Kidney (tissue), 14 donors: Measurements from ENCODE around the gene PIGH. TPM values are rescaled to one million over a fixed set of nuclear protein-coding genes. Genes with fewer than 3 reads are reported as not detected.

Experiments used
- DNase-seq, 5 donors: peaks; one replicate each; pipeline ENCODE4 v3.0.0-alpha.2; 2013 to 2020
- FAIRE-seq: peaks from 2 replicates; lab custom pipeline; 2012; peaks lifted over from hg19 to GRCh38; lab: Jason Lieb, UNC
- H3K27ac ChIP-seq, 2 donors: one replicate each; pipeline ENCODE4 v1.7.0; 2013; ENCODE audit warnings: low read depth in 2 of 2, low read length in 2 of 2, inconsistent platforms in 1 of 2
- H3K27me3 ChIP-seq: one replicate; pipeline ENCODE4 v1.7.1; 2013; ENCODE audit warnings: low read length, inconsistent platforms; ENCODE audit not compliant: control insufficient read depth, insufficient read depth
- H3K36me3 ChIP-seq, 3 donors: one replicate each; pipeline versions ENCODE4 v1.7.0 to v1.7.1; 2013; ENCODE audit warnings: low read length in 3 of 3, control low read depth in 1 of 3, inconsistent platforms in 1 of 3; ENCODE audit not compliant: insufficient read depth in 3 of 3, control insufficient read depth in 2 of 3
- H3K4me1 ChIP-seq, 3 donors: one replicate each; pipeline versions ENCODE4 v1.7.0 to v1.7.1; 2013; ENCODE audit warnings: low read length in 3 of 3, inconsistent platforms in 1 of 3, low read depth in 1 of 3; ENCODE audit not compliant: control insufficient read depth in 2 of 3, insufficient read depth in 2 of 3
- H3K4me3 ChIP-seq, 3 donors: one replicate each; pipeline versions ENCODE4 v1.7.0 to v1.8.1; 2013; ENCODE audit warnings: low read length in 3 of 3, control low read depth in 1 of 3, inconsistent platforms in 1 of 3
- H3K9ac ChIP-seq, 3 donors: one replicate each; pipeline versions ENCODE4 v1.7.0 to v1.7.1; 2013; ENCODE audit warnings: low read length in 3 of 3, control low read depth in 1 of 3, inconsistent platforms in 1 of 3
- H3K9me3 ChIP-seq, 3 donors: one replicate each; pipeline versions ENCODE4 v1.7.0 to v1.7.1; 2013; ENCODE audit warnings: low read length in 3 of 3, control low read depth in 1 of 3, inconsistent platforms in 1 of 3; ENCODE audit not compliant: control insufficient read depth in 2 of 3, insufficient read depth in 1 of 3
- intact Hi-C: fragments of 100-400 bp; cut with DNase I; formaldehyde crosslinking; loops from one replicate; pipeline ENCODE4 v1.11.1; 2022
- polyA plus RNA-seq: library from polyadenylated mRNA; stranded (reverse); fragments of 350-450 nt; fragmentation: Illumina TruSeq; extraction: RNeasy Lipid Tissue Mini Kit (QIAGEN cat#74804); gene quantifications from one replicate; pipeline ENCODE4 v1.2.3, GENCODE V29; 2014; ENCODE audit warnings: low read depth, low replicate concordance; ENCODE audit not compliant: insufficient read depth
- total RNA-seq: library from RNA; stranded (reverse); fragmentation: NEBNext Ultra II Directional; extraction: Animal tissue kit (Norgen Biotek cat#: 25700); gene quantifications from one replicate; pipeline ENCODE4 v1.2.1, GENCODE V29; 2021
- TF ChIP-seq, protein P1 (sequence below): IDR thresholded peaks from 3 replicates; pipeline ENCODE4 v1.5.1; 2012; ENCODE audit warnings: mild to moderate bottlenecking, moderate library complexity, borderline replicate concordance; ENCODE audit not compliant: insufficient read depth; ENCODE audit errors: extremely low read depth
- donor health status: control.
- donor health status: control.
- donor health status: control.
- donor health status: control.
- donor health status: control.
- donor health status: DM: yes; HTN: yes; CAD: no.
- donor health status: Normal renal cell carcinoma (clear cell type).

The PIGH gene
- total and polyA plus RNA-seq, 2 donors from 2014 or later = 31.7 to 44.9 TPM

DNA sequence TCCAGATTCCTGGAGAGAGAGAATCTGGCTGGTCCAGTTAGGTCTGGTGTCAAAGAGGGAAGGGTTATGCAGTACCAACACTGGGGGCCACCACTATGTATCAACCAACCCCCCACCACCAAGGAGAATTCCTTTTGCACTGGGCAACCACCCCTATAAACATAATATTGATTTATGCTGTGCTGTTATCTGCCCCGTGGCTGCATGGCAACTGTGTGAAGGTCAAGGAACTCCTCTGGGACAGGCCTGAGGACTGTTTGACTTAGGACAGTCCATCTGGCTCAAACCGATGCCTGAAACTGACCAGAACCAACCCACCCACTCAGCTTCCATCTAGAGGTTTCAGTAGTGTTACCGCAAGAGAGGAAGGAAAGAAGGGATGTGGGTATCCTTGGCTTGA, 46.5 kb downstream of the PIGH start:
- Histone ChIP-seq H3K9ac (no peak overlapping the region), H3K27ac (no peak overlapping the region), H3K4me1 (peaks cover 0 to 3% (median 0%) of the 10 kb centered on the region in 3 donors), H3K4me3 (no peak overlapping the region), H3K36me3 (no peaks in the 10 kb centered on the region), H3K9me3 (no peaks in the 10 kb centered on the region), H3K27me3 (no peaks in the 10 kb centered on the region)
- TF ChIP-seq, protein P1, sequence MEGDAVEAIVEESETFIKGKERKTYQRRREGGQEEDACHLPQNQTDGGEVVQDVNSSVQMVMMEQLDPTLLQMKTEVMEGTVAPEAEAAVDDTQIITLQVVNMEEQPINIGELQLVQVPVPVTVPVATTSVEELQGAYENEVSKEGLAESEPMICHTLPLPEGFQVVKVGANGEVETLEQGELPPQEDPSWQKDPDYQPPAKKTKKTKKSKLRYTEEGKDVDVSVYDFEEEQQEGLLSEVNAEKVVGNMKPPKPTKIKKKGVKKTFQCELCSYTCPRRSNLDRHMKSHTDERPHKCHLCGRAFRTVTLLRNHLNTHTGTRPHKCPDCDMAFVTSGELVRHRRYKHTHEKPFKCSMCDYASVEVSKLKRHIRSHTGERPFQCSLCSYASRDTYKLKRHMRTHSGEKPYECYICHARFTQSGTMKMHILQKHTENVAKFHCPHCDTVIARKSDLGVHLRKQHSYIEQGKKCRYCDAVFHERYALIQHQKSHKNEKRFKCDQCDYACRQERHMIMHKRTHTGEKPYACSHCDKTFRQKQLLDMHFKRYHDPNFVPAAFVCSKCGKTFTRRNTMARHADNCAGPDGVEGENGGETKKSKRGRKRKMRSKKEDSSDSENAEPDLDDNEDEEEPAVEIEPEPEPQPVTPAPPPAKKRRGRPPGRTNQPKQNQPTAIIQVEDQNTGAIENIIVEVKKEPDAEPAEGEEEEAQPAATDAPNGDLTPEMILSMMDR = no peak
- intact Hi-C loops = no loop called here
- DNase-seq = no peak
- FAIRE-seq = no peak

DNA sequence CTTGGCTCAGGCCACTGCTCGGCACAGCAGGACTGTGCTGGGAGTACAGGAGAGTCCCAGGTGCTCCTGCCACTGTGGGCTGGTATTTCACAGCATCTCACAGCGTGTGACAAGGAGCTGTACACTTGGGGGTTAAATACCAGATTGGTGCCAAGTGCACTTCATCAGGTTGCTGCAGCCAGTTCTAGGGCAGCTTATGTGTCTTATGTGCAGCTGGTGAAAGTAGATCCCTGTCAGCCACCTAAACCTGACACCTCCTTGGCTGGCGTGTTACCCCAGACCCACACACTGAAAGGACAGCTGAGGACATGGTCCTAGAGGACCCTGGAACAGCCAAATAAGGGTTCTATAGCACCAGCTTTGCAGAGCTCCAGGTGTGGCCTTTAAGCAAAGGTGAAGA, 48.1 kb downstream of the PIGH start:
- no peak for FAIRE-seq
- Histone ChIP-seq H3K4me1 (peaks cover 0 to 1% (median 0%) of the 10 kb centered on the region in 3 donors), H3K27ac (no peak overlapping the region), H3K36me3 (no peaks in the 10 kb centered on the region), H3K9me3 (no peaks in the 10 kb centered on the region), H3K9ac (no peak overlapping the region), H3K4me3 (no peak overlapping the region), H3K27me3 (no peaks in the 10 kb centered on the region)
- intact Hi-C loops = no loop called here
- TF ChIP-seq, protein P1 = no peak
- peak in 1 of 5 donors; percentile 26 for DNase-seq

DNA sequence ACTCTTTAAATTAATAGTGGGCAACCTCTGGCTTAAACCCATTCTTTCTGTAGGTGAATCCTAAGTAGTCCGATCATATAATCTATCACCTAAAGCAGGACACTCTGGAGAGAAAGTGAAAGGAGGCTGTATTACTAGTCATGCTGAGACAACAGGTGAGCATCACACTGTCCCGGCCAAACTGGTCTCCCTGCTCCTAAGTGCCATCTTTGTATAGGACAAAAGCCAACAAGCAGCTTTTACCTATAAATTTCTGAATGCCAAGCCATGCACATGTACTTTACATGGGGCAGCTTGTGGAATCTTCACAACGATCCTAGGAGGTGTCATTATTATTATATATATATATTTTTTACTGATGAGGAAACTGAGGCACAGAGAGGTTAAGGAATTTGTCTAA, 48.9 kb downstream of the PIGH start:
- H3K4me1 ChIP-seq = no peaks in the 10 kb centered on the region
- H3K36me3 ChIP-seq = no peaks in the 10 kb centered on the region
- H3K27ac ChIP-seq = no peak overlapping the region
- no peak for FAIRE-seq
- intact Hi-C loops = no loop called here
- TF ChIP-seq, protein P1 = no peak
- H3K9ac ChIP-seq = no peak overlapping the region
- no peak for DNase-seq
- no peaks in the 10 kb centered on the region for H3K9me3 ChIP-seq
- H3K27me3 ChIP-seq = no peaks in the 10 kb centered on the region
- no peak overlapping the region for H3K4me3 ChIP-seq

DNA sequence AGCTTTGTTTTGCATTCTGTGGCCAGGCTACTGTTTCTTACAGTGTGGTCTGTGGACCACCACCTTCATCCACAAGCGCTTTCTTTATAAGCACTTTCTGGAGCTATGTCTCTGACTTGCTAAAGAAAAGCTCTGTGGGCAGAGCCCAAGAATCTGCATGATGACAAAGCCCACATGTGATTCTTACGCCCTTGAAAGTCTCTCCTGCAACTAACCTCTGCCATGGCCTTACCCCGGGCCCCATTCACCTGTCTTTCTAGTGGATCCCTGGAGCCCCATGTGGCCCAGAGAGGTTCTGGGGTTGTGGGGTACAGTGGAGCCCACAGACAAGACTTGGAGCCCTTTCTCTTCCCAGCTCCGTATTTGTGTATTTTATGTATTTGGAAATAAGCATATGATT, 50.3 kb downstream of the PIGH start:
- no peak overlapping the region for H3K9ac ChIP-seq
- H3K9me3 ChIP-seq = no peaks in the 10 kb centered on the region
- DNase-seq (no peak), FAIRE-seq (no peak)
- intact Hi-C loops = no loop called here
- H3K27me3 ChIP-seq = no peaks in the 10 kb centered on the region
- no peak overlapping the region for H3K27ac ChIP-seq
- TF ChIP-seq, protein P1 = no peak
- H3K4me1 ChIP-seq = no peaks in the 10 kb centered on the region
- H3K36me3 ChIP-seq = peaks cover 0 to 5% (median 0%) of the 10 kb centered on the region in 3 donors
- H3K4me3 ChIP-seq = no peak overlapping the region
